HG02973 (cell line): ENCODE results near the gene ADRA2B.

Experiments
- ATAC-seq: cut with Tn5 transposase; IDR thresholded peaks from one replicate; pipeline ENCODE4 v1.9.1; 2021; ENCODE audit warnings: moderate library complexity; ENCODE audit not compliant: unreplicated experiment

ADRA2B gene

GRCh38 chr2:96106991-96107707 lies 9.2 kb downstream of the ADRA2B start:
- no peak for ATAC-seq

- ATAC-seq = no peak
Observed at GRCh38 chr2:96105994-96106715, 10.2 kb downstream of the ADRA2B start.

- ATAC-seq = no peak
Observed at GRCh38 chr2:96105152-96105915, 11.0 kb downstream of the ADRA2B start.

GRCh38 chr2:96104487-96104861 lies 11.9 kb downstream of the ADRA2B start:
- no peak for ATAC-seq

- ATAC-seq = no peak
Observed at GRCh38 chr2:96103761-96104486, 12.4 kb downstream of the ADRA2B start.

- no peak for ATAC-seq
Observed at GRCh38 chr2:96103187-96103601, 13.2 kb downstream of the ADRA2B start.

GRCh38 chr2:96102596-96103186 lies 13.7 kb downstream of the ADRA2B start:
- ATAC-seq = no peak

GRCh38 chr2:96100893-96101304 lies 15.5 kb downstream of the ADRA2B start:
- no peak for ATAC-seq

- ATAC-seq = no peak
Observed at GRCh38 chr2:96099861-96100798, 16.2 kb downstream of the ADRA2B start.

- ATAC-seq = no peak
Observed at GRCh38 chr2:96098900-96099590, 17.3 kb downstream of the ADRA2B start.

GRCh38 chr2:96097951-96098823 lies 18.2 kb downstream of the ADRA2B start:
- no peak for ATAC-seq

- no peak for ATAC-seq
Observed at GRCh38 chr2:96097441-96097840, 18.9 kb downstream of the ADRA2B start.

GRCh38 chr2:96095116-96095636 lies 21.2 kb downstream of the ADRA2B start:
- no peak for ATAC-seq

GRCh38 chr2:96093528-96093927 lies 22.8 kb downstream of the ADRA2B start:
- ATAC-seq = no peak

GRCh38 chr2:96092951-96093350 lies 23.4 kb downstream of the ADRA2B start:
- no peak for ATAC-seq

- ATAC-seq = no peak
Observed at GRCh38 chr2:96092573-96092877, 23.8 kb downstream of the ADRA2B start.

- no peak for ATAC-seq
Observed at GRCh38 chr2:96091711-96092572, 24.4 kb downstream of the ADRA2B start.
